HepG2 (cell line): ENCODE data around the gene PAPPA2. TPM values are rescaled to one million over a fixed set of nuclear protein-coding genes. Genes with fewer than 3 reads are reported as not detected.

Experiments used
- ATAC-seq: fragments of 200-7000 bp; cut with Tn5 transposase; 3 replicates; pipeline ENCODE4 v1.9.1; 2020; ENCODE audit warnings: mild to moderate bottlenecking, moderate library complexity
- BruUV-seq: library from RNA; stranded (reverse); fragments of 400-500 nt; replicated peaks from 2 replicates; lab custom pipeline; 2021; lab: Mats Ljungman, UMichigan
- CTCF ChIA-PET: fragments of 300-600 bp; formaldehyde crosslinking; extraction: SDS; loops from one replicate; lab custom pipeline; 2021; ENCODE audit warnings: low total read pairs, inconsistent platforms, low intra/inter-chr PET ratio; lab: Yijun Ruan, JAX
- POLR2A ChIA-PET: fragments of 350-600 bp; sonication (Branson Sonifier 250); formaldehyde crosslinking; loops from one replicate; lab custom pipeline; 2020; ENCODE audit warnings: antibody characterized with exemption, inconsistent platforms; lab: Yijun Ruan, JAX
- DNase-seq: peaks from one replicate; pipeline ENCODE4 v3.0.0-alpha.2; 2015; ENCODE audit warnings: low spot score
- FAIRE-seq: peaks from 3 replicates; lab custom pipeline; 2011; peaks lifted over from hg19 to GRCh38; lab: Jason Lieb, UNC
- H2AFZ ChIP-seq: one replicate; pipeline ENCODE4 v1.6.1; 2011; ENCODE audit warnings: low read length, inconsistent platforms
- H3K27ac ChIP-seq: fragments of 300-600 bp; 3 replicates; pipeline ENCODE4 v1.8.0; 2011; ENCODE audit warnings: mixed run types, mild to moderate bottlenecking, mixed read lengths, low read length, inconsistent platforms; ENCODE audit not compliant: insufficient read depth; ENCODE audit errors: extremely low read length
- H3K27me3 ChIP-seq, 2 experiments: fragments of 200-600 bp in 1 of 2; 2 replicates in 1 of 2; 3 replicates in 1 of 2; pipeline versions ENCODE4 v1.6.0 to v1.8.0; 2011; ENCODE audit warnings: low read length in 2 of 2, mild to moderate bottlenecking in 2 of 2, moderate library complexity in 2 of 2, inconsistent platforms in 1 of 2; ENCODE audit not compliant: insufficient read depth in 2 of 2, control insufficient read depth in 1 of 2
- H3K36me3 ChIP-seq, 2 experiments: fragments of 200-600 bp in 1 of 2; replicated peaks in 1 of 2; 2 replicates in 1 of 2; 3 replicates in 1 of 2; pipeline versions ENCODE4 v1.5.1 to v1.8.0; 2011; ENCODE audit warnings: low read length in 2 of 2, inconsistent platforms in 1 of 2; ENCODE audit not compliant: insufficient read depth in 2 of 2, control insufficient read depth in 1 of 2
- H3K4me1 ChIP-seq: 2 replicates; pipeline ENCODE4 v1.5.1; 2012; ENCODE audit warnings: low read length, inconsistent platforms; ENCODE audit not compliant: insufficient read depth
- H3K4me2 ChIP-seq: 2 replicates; pipeline ENCODE4 v1.6.0; 2011; ENCODE audit warnings: low read depth, low read length, inconsistent platforms
- H3K4me3 ChIP-seq, 3 experiments: fragments of 200-600 bp in 1 of 3; sonication (generic), shearing (Covaris generic) in 1 of 3; replicated peaks in 1 of 3; 2 replicates each; pipeline ENCODE4 v1.5.1; 2011 to 2016; ENCODE audit warnings: low read length in 3 of 3, inconsistent platforms in 2 of 3, low read depth in 2 of 3, mild to moderate bottlenecking in 2 of 3, control low read depth in 1 of 3, mixed read lengths in 1 of 3; ENCODE audit not compliant: insufficient read depth in 1 of 3
- H3K79me2 ChIP-seq: one replicate; pipeline ENCODE4 v1.6.1; 2011; ENCODE audit warnings: low read length, inconsistent platforms; ENCODE audit not compliant: insufficient read depth
- H3K9ac ChIP-seq: 2 replicates; pipeline ENCODE4 v1.6.0; 2011; ENCODE audit warnings: mild to moderate bottlenecking, low read depth, low read length, inconsistent platforms; ENCODE audit not compliant: insufficient read depth
- H3K9me3 ChIP-seq: 2 replicates; pipeline ENCODE4 v1.5.1; 2012; ENCODE audit warnings: mild to moderate bottlenecking, low read length
- H4K20me1 ChIP-seq: 2 replicates; pipeline ENCODE4 v1.6.0; 2011; ENCODE audit warnings: inconsistent platforms, mild to moderate bottlenecking, low read length, moderate library complexity; ENCODE audit not compliant: insufficient read depth
- AKAP8 ChIP-seq: sonication (generic); formaldehyde crosslinking; IDR thresholded peaks from 2 replicates; pipeline ENCODE4 v1.5.1; 2020; ENCODE audit warnings: mild to moderate bottlenecking, missing genetic modification reagents
- JUNB ChIP-seq: sonication (generic); formaldehyde crosslinking; IDR thresholded peaks from 2 replicates; pipeline ENCODE4 v1.8.0; 2022; ENCODE audit warnings: missing genetic modification reagents, mild to moderate bottlenecking, borderline replicate concordance
- RAD21 ChIP-seq: fragments of 450-650 bp; formaldehyde crosslinking; IDR thresholded peaks from 2 replicates; pipeline ENCODE4 v1.5.0; 2020; ENCODE audit warnings: mild to moderate bottlenecking
- SMC3 ChIP-seq: IDR thresholded peaks from 2 replicates; pipeline ENCODE4 v1.6.1; 2011; ENCODE audit warnings: low read length, improper control_type of control experiment
- STAG1 ChIP-seq: sonication (generic); formaldehyde crosslinking; IDR thresholded peaks from 2 replicates; pipeline ENCODE4 v1.4.0; 2020; ENCODE audit warnings: missing genetic modification reagents
- TEAD2 ChIP-seq: sonication (generic); formaldehyde crosslinking; IDR thresholded peaks from 2 replicates; pipeline ENCODE4 v1.9.0; 2021; ENCODE audit warnings: missing genetic modification reagents
- THAP11 ChIP-seq: IDR thresholded peaks from 2 replicates; pipeline ENCODE4 v1.6.1; 2016; ENCODE audit warnings: missing biosample characterization, missing genetic modification reagents
- XRCC5 ChIP-seq: fragments of 200-400 bp; formaldehyde crosslinking; optimal IDR thresholded peaks from 2 replicates; pipeline ENCODE3; 2017; ENCODE audit warnings: mild to moderate bottlenecking, low read length
- ZSCAN29 ChIP-seq: sonication (generic); formaldehyde crosslinking; conservative IDR thresholded peaks from 2 replicates; pipeline ENCODE4 v1.4.0; 2020; ENCODE audit warnings: mild to moderate bottlenecking, missing genetic modification reagents
- WGBS: methylation state at CpG from one replicate; pipeline ENCODE4 v1.1.6; 2017; ENCODE audit warnings: low lambda C conversion rate; 5-methylcytosine and 5-hydroxymethylcytosine counted together
- in situ Hi-C: cut with HindIII; loops from 2 replicates; pipeline ENCODE4 v1.10.0; 2017; ENCODE audit warnings: low pct_unique_long_range_greater_than_20kb; ENCODE audit not compliant: extremely low pct_ligation_motif_present
- intact Hi-C: fragments of 100-400 bp; cut with micrococcal nuclease; formaldehyde crosslinking; loops from one replicate; pipeline ENCODE4 v1.10.0; 2022; ENCODE audit not compliant: unreplicated experiment
- polyA plus RNA-seq, 8 experiments: library from polyadenylated mRNA; depleted of rRNA in 3 of 8; stranded (reverse) in 7 of 8; unstranded in 1 of 8; fragments of >200 nt; fragmentation: Illumina TruSeq in 4 of 8; extraction: Trizol in 4 of 8; gene quantifications; 2 replicates each; pipeline versions ENCODE4 v1.2.1 to v1.2.3, GENCODE V29; 2011 to 2016; ENCODE audit warnings: low read depth in 4 of 8, missing spikeins in 1 of 8, mixed read lengths in 1 of 8; ENCODE audit not compliant: insufficient read depth in 1 of 8
- total RNA-seq, 5 experiments: library from RNA; depleted of rRNA; stranded (reverse); fragments of >200 nt; fragmentation: Illumina TruSeq; extraction: Trizol; gene quantifications; 2 replicates each; pipeline ENCODE4 v1.2.3, GENCODE V29; 2016; ENCODE audit warnings: low read depth in 1 of 5
- TF ChIP-seq, protein P1 (sequence below): sonication (generic); formaldehyde crosslinking; IDR thresholded peaks from 2 replicates; pipeline ENCODE4 v1.5.0; 2020; ENCODE audit warnings: mild to moderate bottlenecking, missing genetic modification reagents, moderate library complexity

PAPPA2 gene
- total and polyA plus RNA-seq, 2 of the 13 experiments (the other 11 are each of a cell fraction or from before 2014, with no cell fraction given): 0.01 TPM; not detected in 1

GRCh38 chr1:176880955-176881595, 418.1 kb downstream of the PAPPA2 start:
- TF ChIP-seq, protein P1, sequence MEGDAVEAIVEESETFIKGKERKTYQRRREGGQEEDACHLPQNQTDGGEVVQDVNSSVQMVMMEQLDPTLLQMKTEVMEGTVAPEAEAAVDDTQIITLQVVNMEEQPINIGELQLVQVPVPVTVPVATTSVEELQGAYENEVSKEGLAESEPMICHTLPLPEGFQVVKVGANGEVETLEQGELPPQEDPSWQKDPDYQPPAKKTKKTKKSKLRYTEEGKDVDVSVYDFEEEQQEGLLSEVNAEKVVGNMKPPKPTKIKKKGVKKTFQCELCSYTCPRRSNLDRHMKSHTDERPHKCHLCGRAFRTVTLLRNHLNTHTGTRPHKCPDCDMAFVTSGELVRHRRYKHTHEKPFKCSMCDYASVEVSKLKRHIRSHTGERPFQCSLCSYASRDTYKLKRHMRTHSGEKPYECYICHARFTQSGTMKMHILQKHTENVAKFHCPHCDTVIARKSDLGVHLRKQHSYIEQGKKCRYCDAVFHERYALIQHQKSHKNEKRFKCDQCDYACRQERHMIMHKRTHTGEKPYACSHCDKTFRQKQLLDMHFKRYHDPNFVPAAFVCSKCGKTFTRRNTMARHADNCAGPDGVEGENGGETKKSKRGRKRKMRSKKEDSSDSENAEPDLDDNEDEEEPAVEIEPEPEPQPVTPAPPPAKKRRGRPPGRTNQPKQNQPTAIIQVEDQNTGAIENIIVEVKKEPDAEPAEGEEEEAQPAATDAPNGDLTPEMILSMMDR: peak; percentile 84
- TF ChIP-seq JUNB (CRISPR knock-in tag) (no peak), RAD21 (CRISPR knock-in tag) (peak; percentile 53), AKAP8 (CRISPR knock-in tag) (no peak), SMC3 (peak; percentile 76), TEAD2 (CRISPR knock-in tag) (no peak), XRCC5 (peak; percentile 46), STAG1 (CRISPR knock-in tag) (peak; percentile 83), ZSCAN29 (CRISPR knock-in tag) (no peak), THAP11 (CRISPR knock-in tag) (no peak)
- Histone ChIP-seq H3K9me3 (no peaks in the 10 kb centered on the region), H4K20me1 (no peaks in the 10 kb centered on the region), H2AFZ (no peak overlapping the region), H3K79me2 (no peaks in the 10 kb centered on the region), H3K27ac (no peak overlapping the region), H3K4me2 (no peak overlapping the region), H3K4me3 (no peak overlapping the region), H3K27me3 (0 out of 5 replicates have a peak, but pooled peaks cover 0 to 3% of the 10 kb centered on the region in 2 experiments), H3K36me3 (no peaks in the 10 kb centered on the region), H3K4me1 (no peaks in the 10 kb centered on the region), H3K9ac (no peak overlapping the region)
- 0% methylated on average over 9 of the region's 9 CpGs for WGBS
- DNase-seq: peak; percentile 52
- BruUV-seq: no TSS peak
- peak; percentile 95 for ATAC-seq
- POLR2A ChIA-PET: no interaction called here
- CTCF ChIA-PET: interaction anchor here (1.2 to 3.0 kb wide), 3 partner anchors 321 to 506 kb away, joined by 4 to 31 read pairs (median 4); no protein-coding TSS in a partner anchor
- in situ Hi-C loops (loop anchor here (5.0 to 25.0 kb wide), 3 partner anchors 324 to 906 kb away; no protein-coding TSS in a partner anchor), intact Hi-C loops (no loop called here)
- peak; percentile 47 for FAIRE-seq
